HG02840 (cell line): ENCODE results near the gene CENPT.
A peak's percentile ranks its signal among the peaks of the same experiment; 100 is the strongest.

Experiments used
- ATAC-seq: cut with Tn5 transposase; IDR thresholded peaks from one replicate; pipeline ENCODE4 v1.9.1; 2021; ENCODE audit warnings: mild to moderate bottlenecking, moderate library complexity, moderate number of reproducible peaks; ENCODE audit not compliant: unreplicated experiment, low FRiP score

The CENPT gene

DNA sequence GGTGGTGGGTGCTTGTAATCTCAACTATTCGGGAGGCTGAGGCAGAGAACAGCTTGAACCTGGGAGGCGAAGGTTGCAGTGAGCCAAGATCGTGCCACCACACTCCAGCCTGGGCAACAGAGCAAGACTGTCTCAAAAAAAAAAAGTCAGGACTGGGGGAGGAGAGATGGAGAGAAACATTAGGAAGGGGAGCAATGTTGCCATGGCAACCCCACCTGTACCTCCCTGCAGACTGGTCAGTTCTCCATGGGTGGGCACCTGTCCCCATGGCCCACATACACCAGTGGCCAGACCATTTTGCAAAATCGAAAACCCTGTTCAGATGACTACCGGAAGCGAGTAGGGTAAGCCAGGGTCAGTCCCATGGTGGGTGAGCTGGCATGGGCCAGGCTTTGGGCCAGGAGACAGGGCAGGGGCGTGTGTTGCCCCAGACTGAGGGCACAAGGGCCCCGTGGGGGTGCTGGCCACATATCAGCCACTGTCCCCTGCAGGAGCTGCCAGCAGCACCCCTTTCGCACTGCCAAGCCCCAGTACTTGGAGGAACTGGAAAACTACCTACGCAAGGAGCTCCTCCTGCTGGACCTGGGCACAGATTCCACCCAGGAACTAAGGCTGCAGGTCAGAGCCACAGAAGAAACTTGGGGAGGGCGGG lies 26.8 kb downstream of the CENPT start:
- no peak for ATAC-seq

DNA sequence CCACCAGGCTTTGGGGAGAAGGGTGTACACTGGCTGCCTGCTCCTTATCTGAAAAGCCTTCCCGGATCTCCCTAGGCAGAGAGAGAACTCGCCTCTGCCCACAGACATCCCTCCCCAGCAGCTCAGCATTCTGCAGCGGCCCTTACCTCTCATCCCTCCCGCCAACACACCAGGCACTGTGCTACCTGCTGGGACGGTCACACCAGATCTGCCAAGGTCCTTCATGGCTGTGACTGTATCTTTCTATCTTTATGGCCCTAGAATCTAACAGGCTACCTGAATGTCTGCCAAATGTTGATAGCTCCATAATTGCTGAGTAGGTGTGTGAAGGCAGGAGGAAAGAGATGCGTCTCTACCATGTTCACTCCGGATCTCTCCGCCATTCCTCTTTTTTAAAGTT lies 32.9 kb downstream of the CENPT start:
- ATAC-seq = no peak

DNA sequence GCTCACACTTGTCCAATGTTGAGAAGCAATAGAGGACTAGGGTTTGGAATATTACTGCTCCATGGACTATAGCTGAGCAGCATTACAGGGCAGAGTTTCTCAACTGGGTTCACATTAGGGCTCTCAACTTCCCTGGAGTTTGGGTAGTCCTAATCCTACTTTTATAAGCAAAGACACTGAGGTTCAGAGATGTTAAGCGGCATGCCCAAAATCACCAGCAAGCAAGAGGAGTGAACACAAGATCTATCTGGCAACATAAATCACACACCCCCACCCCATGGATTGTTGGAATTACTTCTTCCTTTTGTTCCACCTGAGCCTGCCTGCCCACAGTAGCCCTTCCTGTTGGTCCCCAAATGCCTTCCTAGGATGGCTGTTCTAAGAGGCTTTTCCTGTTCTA lies 35.6 kb downstream of the CENPT start:
- ATAC-seq = no peak

DNA sequence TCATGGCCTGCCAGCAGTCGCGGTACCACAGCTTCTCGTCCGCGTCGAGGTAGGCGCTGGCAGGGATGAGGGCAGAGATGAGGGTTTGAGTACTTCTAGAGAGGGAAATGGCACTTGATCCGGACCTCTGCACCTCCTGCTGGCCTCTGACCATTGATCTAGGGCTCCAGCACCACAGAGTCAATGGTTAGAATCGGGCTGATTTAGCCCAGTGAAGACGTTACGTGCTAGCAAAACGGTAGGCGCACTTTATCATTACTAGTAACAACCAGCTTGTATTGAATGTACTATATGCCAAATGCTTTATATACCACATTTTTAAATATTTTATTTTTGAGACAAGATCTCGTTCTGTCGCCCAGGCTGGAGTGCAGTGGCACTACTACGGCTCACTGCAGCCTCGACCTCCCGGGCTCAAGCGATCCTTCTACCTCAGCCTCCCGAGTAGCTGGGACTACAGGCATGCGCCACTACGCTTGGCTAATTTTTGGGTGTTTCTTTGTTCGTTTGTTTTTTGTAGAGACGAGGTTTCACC lies 40.3 kb downstream of the CENPT start:
- no peak for ATAC-seq

DNA sequence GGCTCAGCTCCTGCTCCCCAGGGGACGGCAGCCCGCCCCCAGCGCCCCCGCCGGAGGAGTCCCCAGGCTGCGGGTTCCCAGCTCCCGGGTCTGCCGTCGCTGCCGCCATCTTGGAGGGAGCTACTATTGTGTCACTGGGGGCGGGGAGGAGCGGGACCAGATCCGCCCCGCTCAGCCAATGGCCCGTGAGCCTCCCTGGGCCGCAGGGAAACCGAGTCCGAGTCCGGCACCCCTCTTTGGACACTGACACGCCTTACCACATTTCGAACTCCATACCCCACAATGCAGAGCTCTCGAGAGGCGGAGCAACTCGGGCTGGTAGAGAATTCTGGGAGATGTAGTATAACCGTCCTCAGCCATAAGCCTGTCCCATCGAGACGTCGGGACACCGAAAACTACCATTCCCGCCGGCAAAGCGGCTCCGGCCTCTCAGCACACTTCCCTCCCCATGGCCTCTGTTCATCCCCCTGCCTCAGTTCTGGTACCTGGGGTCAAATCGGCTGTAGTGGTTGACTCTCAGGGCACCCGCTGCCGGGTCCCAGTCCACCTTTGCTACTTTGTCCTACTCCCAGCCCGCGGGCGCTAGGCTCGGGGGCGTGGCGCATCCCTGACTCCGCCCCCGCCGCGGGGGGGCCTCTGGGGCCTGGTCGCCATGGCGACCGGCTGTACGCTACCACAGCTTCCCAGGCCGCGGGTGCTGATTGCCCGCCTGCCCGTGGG lies 40.9 kb downstream of the CENPT start, which contains the start of the genes RANBP10 and TSNAXIP1:
TSS of gene RANBP10 (minus strand) at position 133 of the 720 bp plus-strand sequence. CDS start at position 109, 24 bp downstream.
TSS of gene TSNAXIP1 (plus strand) at position 462 of the 720 bp plus-strand sequence. CDS start 261 bp downstream, outside the sequence.
- peak; percentile 87 for ATAC-seq

DNA sequence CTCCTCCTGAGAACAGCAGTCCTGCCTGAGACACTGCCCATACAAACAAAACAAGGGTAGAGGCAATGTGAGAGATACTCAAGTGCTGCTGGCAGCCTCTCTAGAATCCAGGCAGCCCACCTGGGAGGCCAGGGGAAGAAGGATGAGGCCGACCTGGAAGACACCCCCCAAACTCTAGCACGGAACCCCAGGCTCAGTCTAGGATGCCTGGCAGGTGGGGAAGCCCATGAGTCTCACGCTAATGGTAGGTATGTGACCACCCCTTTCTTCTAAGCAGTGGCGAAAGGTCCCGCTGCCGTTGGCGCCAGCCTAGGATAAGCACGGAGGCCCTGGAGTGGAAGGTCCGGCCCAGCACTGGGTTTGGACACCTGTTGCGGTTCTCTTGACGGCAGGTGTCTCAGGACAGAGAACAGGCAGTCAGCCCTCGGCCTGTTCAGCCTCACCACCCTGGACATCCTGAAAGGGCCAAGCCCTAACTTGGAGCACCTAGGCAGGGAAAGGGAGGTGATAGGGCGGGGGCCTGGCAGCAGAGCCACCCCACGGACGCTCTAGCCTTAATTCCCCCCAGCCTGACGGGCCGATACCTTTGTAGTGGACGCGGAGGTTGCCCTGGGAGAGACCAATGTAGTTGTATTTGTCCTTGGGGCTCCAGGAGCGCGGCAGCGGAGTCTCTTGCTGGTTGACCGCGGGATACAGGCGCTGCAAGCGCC lies 41.6 kb downstream of the CENPT start:
- peak; percentile 0 for ATAC-seq

DNA sequence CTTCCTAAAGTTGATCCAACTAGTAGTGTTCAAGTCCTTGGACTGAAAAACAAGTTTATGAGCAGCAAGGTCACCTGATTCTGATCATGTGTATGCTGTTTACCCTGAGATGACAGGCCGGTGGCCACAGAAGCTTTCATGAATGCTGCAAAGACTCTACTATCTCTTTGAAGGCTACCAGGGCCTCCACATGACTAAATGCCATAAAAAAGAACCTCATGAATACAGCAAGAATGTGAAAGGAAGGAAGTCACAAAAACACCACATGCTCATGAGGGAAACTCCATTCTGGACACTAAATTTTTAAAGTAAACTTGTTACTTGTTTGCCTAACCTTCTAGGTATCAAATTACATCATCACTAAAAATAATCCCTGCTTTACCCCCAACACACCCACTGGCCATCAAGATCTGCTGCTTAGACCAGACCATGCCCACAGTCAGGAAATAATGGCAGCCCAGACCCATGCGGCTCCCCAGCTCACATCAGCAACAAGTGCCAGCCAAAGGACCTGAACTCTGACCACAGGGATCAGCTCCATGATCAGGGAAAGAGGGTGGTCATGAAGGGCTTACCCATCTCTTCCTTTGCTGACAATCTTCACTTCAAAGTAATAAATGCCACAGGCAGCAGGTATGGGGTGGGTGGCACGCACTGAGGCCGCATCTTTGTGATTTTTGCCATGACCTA lies 42.5 kb downstream of the CENPT start:
- no peak for ATAC-seq

DNA sequence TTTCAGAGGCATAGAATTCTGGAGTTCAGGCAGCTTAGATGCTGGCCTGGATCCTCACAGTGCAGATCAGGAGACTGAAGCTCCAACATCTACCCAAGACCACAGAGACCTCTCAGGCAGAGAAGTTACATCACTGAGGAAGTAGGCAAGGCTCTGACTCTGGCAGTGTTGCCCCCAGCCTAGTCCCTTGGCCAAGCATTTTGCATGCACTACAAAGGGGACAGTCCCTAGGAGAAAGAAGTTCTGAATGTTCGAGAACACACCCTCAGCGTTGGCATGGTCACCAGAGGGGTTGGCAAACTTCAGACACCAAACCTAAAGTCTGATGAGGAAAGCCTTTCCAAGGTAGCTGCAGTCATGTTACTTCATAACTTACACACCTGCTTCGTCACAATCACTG lies 43.6 kb downstream of the CENPT start:
- no peak for ATAC-seq

DNA sequence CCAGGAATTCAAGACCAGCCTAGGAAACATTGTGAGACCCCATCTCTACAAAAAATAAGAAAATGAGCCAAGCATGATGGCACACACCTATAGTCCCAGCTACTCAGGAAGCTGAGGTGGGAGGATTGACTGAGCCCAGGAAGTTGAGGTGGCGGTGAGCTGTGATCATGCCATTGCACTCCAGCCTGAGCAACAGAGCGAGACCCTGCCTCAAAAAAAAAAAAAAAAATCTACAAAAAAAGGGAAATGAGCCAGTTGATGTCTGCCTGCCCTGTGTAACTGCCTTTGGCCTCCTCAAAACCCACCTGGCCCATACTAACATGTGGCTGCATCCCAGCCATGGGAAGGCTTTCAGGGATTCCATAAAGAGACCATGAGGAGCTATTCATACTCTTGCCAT lies 45.6 kb downstream of the CENPT start:
- no peak for ATAC-seq

DNA sequence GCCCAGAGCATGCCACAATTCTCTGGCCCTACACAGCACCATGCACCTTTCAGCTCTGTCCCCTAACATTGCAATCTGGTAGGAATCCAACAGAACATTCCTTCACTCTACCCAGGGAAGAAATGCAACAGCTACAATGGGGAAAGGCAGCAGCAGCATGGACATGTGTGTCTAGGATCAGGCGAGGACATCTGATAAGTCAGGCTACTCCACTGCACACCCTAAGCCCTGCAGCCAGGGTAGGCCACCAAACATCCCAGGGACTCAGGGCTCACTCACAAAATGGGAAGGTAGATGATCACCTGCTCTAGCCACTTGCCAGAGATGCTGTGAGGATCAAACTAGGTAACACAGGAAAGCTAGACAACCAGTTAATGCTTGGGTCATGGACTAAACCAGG lies 46.3 kb downstream of the CENPT start:
- ATAC-seq = no peak

DNA sequence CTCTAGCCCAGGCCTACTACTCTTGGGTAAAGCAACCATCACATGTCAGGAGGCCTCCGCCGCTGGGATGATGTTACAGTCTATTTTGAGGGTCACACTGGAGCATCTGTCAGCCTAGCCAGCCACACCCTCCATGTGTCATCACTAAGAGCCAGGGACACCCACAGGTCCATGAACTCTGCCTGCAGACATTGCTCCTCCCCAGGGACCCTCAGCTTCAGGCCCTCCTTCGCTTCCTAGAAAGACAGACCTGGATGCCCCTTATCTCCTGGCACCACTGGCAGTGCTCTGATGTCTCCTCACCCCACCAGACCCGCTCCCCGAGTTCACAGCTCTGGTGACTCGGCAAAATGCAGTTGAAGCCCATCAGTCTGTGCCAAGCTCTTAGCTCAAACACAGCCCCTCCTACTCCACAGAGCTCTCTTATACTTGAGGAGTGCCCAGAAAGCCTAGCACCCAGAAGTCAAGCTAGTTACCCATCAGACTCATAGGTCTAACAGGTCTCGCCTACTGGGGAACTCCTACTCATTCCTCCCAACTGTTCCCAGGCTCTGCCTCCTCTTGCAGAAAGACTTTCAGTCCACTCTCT lies 47.1 kb downstream of the CENPT start:
- no peak for ATAC-seq

DNA sequence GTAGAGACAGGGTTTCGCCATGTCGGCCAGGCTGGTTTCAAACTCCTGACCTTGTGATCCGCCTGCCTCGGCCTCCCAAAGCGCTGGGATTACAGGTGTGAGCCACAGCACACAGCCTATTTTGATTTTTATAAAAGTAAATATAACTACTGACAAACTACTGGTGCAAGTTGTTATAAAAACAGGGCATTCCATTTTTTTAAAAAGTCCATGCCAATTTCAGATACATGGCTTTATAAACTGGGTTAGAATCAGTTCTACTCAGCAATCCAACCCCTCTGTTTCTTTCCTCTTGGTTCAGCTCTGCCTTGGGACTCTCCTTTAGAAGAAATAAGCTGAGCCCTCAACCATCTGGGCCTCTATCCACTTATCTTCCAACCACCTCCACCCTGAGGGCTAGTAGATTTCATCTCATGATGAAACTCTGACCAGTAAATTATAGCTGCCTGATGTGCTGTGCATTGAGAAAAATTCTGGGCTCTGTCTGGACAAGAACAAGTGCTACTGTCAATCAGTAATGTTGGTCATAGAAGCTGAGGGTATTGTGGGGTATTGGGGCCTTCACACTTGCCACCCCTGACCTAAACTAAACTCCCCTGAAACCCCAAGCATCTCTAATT lies 51.3 kb downstream of the CENPT start:
- no peak for ATAC-seq

DNA sequence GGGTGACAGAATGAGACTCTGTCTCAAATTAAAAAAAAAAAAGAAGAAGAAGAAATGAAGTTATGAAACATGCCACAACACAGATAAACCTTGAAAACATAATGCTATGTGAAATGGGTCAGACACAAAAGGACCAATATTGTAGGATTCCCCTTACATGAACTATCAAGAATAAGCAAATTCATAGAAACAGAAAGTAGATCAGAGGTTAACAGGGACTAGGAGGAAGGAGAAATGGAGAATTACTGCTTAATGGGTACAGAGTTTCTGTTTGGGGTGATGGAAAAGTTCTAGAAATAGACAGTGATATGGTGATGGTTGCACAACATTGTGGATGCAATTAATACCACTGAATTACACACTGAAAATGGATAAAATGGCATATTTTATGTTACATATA lies 57.4 kb downstream of the CENPT start:
- ATAC-seq = no peak

DNA sequence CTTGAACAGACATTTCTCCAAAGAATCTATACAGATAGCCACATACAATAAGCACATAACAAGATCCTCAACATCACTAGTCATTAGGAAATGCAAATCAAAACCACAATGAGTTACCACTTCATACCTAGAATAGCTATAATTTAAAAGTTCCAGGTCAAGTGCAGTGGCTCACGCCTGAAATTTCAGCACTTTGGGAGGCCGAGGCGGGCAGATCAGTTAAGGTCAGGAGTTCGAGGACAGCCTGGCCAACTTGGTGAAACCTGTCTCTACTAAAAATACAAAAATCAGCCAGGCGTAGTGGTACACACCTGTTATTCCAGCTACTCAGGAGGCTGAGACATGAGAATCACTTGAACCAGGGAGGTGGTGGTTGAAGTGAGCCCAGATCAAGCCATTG lies 61.0 kb downstream of the CENPT start:
- no peak for ATAC-seq

DNA sequence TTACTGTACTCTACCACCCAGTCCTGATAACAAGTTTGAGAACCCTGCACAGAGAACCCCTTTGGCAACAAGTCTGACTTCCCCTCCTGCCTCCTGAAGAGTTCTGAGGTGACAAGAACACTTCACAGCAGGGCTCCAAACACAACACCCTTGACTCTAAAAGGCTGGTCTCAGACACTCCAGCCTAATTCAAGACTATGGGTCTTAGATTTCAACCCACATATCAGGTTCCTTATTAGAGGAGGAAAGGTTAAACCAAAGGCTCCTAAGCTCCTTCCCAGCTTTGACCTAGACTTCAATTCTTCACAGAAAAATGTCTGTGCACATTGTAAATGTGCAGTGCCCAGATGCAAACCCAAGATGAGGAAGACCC lies 64.2 kb downstream of the CENPT start:
- ATAC-seq = no peak

DNA sequence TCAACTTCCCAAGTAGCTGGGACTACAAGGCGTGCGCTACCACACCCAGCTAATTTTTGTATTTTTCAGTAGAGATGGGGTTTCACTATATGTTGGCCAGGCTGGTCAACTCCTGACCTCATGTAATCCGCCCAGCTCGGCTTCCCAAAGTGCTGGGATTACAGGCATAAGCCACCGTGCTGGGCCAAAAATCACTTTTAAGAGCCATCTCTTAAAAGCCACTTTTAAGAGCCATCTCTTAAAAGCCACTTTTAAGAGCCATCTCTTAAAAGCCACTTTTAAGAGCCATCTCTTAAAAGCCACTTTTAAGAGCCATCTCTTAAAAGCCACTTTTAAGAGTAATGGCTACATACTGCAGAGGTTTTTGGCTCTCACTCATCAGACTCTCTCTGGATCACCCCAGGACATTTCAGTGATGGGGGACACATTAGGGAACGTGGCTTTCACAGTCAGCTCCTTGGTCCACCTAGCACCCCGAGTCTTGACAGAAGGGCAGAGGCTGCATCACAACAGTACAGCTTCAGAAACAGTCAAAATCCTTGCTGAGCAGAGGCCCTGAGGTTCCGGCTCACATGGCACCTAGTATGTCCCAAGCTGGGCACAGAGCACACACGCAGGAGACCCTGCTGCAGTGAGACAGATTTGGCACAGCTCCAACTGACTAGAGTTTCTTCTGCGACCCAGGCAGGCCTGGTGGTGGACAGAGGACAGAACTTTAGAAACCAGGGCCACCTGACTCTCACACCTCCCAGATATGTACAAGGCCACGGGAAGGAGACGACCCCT lies 64.7 kb downstream of the CENPT start:
- no peak for ATAC-seq

DNA sequence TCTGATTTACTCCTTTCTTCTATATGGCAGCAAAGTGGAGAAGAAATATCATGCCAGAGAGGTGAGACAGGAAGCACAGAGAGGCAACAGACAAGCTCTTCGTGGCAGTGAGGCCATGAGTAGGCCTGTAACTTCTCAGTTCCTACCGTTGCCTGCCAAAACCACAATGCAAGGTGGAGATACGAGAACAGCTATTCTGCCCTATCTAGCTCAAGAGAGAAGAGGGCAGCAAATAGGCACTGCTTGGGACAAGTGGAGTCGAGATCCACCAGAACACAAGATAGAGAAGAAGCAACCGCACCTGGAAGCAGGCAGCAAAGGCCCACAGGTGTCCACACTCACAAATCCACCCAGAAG lies 66.0 kb downstream of the CENPT start:
- ATAC-seq = no peak

DNA sequence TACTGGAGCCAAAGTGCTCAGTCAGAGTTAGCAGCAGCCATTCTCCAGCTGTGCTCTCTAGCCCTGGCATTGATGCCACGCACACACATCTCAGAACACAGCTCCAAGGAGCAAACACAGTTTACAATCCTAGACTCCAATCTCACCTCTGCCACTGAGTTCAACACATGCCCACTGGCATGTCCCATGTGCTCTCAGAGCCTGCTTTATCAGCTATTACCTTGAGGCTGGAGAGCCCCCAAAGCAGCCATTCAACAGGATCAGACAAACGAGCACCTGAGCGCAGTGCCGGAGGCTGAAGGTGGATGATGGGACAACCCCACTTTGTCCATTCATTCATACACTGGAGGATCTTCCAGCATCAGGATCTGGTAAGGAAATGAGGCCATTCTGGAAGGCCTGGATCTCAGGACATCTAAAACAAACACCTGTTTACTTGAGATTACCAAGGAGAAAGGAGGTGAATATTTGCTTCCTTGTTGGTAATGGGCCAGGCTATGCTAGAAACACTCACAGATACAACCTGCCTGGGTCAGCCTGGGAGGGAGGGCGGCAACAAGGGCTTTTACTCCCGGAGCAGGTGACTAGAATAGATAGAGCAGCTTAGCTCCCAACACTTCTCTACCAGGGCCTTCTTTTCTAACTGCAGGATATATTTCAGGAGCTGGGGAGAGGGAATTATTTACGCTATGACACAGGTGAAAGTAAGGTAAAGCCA lies 66.5 kb downstream of the CENPT start:
- no peak for ATAC-seq
